T1000 (cell line): ENCODE measurements around the gene MYL3.

Experiments
- DNase-seq: peaks from one replicate; lab custom pipeline; 2025; ENCODE audit warnings: mixed read lengths; lab: John Stamatoyannopoulos, UW

MYL3 gene

DNA sequence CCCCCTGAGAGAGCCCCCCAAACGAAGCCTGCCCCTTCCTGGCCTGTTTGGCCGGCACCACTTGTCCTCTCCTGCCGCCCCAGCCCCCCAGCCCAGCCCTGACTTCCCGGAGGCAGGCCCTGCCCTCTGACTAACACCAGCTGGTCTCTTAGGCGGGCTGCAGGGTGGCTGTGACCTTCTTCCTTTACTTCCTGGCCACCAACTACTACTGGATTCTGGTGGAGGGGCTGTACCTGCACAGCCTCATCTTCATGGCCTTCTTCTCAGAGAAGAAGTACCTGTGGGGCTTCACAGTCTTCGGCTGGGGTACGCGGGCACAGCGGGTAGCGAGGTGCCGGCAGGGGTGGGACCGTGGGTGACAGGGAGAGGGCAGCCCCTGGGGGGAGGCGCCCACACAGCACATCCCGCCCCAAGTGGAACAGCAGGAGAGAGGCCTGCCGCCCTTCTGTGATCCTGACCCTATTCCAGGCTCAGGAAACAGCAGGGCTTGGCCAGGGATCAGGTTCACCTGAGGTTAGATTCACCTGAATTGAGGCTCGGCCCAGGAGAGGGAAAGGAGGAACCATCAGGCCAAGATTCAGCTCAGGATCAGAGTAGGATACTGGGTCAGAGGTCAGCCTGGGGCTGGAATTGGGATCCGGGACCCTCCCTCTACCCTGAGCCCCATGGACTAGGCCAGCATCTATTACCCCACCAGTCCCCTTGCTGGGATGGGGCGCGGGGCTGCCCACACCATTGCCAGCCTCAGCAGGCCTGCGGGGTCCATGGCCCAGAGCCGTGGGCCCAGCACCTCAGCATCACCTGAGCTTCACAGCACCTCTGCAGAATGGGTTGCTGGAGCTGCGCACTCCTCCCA, 36.1 kb upstream of the MYL3 start:
- no peak for DNase-seq

DNA sequence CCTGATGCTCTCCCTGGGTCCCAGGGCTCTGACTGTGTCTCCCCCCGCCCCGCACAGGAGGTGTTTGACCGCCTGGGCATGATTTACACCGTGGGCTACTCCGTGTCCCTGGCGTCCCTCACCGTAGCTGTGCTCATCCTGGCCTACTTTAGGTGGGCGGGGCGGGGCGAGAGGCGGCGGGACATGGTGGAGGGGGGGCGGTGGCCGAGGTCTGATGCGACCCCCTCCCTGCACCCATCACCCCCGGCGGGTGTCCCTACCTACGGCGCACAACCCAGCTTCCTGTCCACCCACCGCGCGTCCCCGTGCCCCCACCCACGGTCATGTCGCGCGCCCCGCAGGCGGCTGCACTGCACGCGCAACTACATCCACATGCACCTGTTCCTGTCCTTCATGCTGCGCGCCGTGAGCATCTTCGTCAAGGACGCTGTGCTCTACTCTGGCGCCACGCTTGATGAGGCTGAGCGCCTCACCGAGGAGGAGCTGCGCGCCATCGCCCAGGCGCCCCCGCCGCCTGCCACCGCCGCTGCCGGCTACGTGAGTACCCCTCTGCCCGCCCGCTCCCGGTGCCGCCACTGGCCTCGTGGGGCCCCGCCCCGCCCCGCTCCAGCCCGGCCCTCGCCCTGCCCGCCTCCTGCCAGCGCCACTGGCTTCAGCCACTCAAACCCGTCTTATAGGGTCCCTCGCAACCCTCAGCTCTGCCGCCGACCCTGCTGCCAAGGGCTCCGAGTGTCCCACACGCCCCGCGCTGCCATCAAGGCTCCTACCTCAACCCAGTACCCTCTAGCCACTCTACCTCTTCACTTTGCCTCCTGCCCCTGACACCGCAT, 35.3 kb upstream of the MYL3 start:
- DNase-seq, result no peak

DNA sequence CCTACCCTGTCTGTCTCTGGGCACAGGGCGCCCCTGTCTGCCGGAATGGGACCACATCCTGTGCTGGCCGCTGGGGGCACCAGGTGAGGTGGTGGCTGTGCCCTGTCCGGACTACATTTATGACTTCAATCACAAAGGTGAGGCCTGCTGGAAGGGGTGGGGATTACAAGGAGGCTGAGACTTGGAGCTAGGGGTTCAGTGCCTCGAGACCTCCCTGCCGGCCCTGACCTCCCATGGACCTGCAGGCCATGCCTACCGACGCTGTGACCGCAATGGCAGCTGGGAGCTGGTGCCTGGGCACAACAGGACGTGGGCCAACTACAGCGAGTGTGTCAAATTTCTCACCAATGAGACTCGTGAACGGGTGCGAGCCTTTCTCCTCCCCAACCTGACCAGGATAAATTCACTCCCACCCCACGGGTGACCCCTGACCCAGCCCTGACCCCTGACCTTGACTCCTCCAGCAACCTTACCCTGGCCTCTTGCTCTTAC, 34.6 kb upstream of the MYL3 start:
- DNase-seq, result no peak

DNA sequence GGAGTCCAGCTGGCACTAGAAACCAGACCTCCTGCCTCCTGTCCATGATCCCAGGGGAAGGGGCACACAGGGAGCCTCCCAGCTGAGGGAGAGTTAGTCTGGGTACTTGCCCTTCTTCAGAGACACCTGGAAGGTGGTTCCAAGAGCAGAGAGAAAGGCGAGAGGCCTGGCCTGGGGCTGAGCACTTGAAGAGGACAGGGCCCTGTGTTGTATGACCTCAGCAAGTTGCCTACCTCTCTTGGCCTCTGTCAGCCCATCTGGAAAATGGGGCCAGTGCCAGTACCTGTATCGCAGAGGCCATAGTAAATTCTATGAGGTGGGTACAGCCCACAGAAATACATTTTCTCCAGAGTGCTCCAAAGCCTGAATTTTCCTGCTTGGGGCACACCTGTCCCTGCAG, 33.8 kb upstream of the MYL3 start:
- DNase-seq, result no peak

DNA sequence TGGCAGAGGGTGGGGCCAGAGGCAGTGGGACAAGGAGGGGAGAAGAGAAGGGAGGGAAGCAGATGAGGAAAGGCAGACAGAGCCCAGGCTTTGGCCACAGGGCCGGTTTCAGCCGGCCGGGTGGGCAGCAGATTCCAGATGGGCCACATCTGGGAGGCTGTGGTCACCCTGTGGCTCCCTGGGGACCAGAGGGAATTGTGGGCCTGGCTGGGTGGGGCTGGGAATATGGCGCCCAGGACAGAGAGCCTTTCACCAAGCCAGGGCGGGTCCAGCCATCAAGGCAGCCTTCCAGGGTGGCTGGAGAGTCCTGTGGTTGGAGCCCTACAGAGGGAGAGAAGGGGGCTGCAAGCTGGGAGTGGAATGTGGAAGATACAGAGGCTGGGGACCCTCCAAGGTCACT, 33.1 kb upstream of the MYL3 start:
- no peak for DNase-seq

DNA sequence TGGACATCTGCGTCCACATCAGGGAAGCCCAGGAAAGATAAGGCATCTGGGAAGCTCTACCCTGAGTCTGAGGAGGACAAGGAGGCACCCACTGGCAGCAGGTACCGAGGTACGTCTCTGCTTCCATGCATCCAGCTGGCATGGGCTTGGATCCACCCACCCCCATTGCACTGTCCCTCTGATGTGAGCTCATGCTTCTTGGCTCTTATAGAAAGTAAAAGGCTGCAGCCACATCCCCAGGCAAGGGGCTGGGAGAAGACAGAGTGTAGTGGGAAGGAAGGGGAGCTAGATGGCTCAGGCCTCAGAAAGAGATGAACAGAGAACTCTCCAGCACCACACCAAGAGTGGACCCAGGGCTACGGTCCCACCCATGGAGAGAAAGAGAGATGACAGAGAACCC, 32.5 kb upstream of the MYL3 start:
- DNase-seq, result no peak

DNA sequence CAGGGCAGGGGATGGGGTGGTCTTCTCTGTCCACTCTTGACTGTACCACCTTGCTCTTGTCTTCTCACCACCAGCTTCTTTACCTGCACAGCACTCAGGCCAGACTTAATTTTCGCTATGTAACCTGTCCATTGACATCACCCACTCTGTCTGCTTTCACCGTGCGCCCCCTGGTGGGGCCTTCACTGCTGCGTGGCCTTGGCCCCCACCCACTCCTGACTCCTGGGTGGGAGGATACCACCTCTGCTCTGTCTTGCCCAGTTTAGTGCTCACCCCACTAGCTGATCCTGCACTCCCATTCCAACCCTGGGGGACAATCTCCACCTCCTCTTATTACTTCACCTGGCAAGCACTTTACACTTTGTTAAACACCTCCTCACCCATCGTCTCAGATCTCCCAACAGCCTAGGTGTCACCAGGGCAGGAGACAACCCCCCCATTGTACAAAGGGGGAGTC, 32.0 kb upstream of the MYL3 start:
- DNase-seq, result no peak

DNA sequence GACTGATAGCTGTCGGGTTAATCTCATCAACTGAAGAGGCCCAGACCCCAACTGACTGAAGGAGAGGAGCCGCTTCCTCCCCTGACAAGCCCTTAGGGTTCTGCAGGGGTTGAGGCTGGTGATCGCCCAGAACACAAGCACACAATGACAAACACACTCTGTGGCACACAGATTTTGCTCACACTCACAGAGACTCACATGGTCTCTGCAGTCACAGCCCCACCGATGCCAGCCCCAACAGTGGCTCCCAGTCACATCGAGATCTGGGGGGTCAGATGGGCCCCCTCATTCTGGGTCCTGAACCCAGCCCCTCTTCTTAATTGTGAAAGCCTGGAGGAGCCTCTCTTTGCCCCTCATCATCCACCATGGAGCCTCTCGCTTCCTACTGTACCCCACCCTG, 31.0 kb upstream of the MYL3 start:
- DNase-seq, result no peak

DNA sequence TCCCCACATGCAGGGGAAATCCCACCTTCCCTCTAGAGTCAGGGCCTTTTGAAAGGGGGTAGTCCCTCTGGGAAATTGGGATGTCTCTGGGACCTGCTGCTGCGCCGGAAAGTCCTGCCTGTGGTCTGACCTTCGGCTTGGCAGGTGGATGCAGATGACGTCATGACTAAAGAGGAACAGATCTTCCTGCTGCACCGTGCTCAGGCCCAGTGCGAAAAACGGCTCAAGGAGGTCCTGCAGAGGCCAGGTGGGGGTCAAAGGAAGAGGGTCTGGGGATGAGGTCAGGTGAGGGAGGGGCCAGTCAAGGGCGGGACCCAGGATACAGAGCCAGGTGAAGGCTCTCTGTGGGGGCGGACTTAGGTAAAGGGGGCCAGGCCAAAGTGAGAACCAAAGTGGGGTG, 30.5 kb upstream of the MYL3 start:
- no peak for DNase-seq

DNA sequence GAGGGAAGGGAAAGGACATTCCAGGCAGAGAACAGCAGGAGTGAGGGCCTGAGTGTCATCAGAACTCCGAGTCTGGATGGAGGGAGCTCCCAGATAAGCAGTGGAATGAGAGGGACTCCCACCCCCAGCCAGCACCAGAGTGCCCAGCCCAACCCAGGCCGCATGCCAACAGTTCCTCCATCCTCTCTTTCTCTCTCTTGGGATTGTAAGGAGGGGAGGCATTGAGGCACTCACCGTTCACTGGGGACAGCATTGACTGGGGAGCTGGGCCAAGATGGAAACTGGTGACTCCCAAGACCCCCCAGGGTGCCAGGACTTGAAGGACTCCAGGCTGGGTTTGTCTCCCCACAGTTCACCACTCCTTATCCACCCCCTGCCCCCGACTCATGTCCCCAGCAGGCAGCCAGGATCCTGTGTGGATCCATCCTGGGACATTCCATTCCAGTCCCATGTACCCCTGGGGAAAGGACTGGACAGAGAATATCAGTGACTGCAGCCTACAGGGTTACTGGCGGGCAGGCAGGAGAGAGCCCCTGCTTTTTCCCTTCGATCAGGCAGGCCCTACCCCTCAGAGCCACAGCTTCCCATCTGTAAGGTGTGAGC, 30.0 kb upstream of the MYL3 start:
- no peak for DNase-seq

DNA sequence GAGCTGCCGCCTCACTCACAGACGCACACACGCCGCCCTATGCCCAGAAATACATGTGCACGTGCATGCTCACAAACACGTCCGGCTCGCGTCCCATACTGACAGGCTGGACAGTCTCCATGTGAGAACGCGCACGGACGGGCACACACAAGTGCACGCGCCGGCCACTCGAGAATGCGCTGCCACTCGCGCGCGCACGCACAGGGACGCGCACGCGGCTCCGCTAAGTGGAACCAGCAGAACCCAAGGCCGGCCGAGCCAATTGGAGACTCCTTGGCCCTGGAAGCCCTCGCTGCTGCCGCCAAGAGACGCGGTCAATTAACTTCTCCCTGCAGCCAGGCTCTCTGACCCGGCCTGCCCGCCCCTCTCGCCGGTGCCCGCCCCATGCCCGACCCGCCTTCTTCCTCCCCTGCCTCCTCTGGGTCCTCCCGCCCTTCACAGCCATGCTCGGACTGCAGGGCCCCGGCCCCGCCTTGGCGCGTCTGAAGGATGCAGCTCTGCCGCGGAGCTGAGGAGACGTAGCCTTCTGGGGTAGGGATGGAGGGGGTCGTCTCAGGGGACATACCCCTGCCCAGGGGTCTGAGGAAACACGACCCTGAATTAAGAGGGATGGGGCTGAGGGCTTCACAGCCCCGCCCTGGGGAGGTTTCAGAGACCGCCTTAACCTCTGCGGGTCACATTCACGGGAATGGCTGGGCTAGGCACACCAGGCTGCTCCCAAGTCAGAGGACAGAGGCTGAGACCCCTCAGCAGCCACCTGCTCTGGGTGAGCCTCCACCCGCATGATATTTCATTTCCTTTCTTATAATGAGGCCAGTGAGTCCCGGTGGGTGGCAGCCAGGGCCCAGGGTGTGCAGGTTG, 29.3 kb upstream of the MYL3 start:
- no peak for DNase-seq

DNA sequence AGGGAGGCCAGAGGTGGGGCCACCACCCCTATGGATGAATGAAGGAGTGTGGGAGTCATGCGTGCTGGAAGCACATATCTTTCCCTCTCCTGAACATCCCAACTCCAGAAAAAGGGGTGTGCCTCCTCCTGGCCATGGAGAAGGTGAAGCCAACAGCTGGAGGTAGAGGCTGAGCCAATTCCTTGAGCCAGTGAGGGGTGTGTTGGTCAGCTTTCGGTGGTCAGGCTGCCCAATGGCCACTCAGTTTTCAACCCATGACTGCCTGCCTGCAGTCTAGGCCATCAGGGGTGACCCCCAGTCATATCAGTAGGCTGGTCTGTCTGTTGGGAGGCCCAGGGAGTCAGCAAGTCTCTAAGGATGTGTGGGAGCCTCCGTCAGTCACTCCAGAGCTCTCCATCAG, 27.9 kb upstream of the MYL3 start:
- no peak for DNase-seq

DNA sequence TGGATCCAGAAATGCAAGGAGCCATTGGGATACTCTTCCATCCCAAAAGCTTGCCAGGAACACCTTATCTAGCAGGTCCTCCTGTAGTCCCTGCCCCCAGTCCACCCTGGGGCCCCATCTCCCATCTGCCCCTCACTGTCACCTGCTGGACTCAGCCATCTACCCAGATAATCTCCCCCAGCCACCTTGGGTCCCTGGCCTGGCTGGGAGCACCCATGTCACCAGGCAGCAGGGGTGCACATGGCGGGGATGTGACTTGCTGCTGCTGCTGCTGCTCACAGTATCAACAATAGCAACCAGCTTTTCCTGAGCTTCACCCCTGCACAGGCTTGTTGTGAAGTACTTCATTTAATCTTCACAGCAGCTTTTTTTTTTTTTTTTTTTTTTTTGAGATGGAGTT, 26.9 kb upstream of the MYL3 start:
- no peak for DNase-seq

DNA sequence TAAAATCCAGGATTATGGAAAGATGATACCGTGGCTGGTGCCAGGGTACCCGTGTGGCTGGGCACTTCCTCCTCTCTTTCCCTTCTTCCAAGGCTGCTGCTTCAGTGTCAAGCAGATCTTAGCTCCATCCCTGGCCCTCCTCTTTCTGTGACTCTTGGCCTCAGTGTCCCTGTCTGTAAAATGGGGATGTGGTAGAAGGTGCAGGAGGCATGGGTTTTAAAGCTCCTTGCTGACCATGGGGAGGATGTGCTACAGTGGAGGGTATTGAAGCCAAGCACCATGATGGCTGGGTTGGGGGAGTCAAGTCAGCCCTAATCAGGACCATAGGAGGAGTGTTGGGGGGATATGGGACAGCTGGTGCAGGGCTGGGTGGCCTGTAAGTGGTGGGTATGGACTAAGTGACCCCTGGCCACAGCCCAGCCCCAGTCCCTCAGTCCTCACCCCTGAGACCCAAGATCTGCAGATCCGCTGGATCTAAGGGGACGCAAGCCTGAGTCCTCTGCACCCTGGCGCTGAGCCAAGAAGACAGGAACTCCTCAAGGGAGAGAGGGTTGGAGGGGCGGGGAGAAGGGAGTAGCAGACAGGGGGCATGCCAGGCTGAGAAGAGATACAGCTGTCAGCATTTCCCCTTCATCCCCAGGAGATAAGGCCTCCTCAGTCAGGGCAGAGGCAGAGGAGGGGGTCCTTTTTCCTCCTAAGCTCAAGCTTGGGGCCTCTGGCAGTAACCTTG, 26.3 kb upstream of the MYL3 start:
- no peak for DNase-seq

DNA sequence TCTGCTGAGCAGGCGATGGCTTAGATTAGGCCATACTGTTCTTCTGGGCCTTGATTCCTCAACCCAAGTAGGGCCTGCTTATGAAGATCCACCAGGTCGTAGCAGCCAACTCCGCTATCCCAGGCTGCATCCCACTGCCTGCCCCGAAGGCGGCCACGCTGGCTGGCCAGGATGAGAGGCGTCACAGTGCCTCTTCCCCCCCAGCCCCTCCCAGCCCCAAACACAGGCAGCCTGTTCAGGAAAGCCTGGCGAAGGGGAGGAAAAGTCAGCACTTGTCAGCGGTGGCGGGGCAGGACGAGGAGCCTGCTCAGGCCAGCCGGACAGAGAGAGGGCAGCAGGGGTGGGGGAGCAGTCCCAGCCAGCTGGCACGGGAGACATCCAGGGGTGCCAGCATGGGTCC, 25.5 kb upstream of the MYL3 start:
- DNase-seq, result no peak

DNA sequence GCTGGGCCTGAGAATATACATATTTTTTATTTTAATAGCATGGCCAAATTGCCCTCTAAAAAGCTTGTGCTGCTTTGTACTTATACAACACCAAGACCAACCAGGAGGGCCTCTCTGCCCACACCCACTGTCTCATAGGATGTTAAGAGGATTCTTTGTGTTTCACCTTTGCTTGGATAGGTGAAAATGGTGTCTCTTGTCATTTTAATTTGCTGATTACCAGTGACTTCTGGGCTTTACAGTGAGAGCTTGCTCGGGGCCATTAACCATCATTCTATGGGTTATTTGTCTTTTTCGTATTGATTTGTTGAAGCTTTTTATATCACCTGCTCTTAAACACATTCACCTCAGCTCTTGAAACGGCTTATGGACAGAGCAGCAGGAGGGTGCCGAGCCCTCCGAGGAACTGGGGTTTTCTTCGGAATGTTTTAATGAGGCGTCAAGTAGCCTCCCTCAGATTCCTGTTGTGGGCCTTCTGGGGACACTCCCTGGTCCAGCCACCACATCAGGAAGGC, 24.8 kb upstream of the MYL3 start:
- no peak for DNase-seq

DNA sequence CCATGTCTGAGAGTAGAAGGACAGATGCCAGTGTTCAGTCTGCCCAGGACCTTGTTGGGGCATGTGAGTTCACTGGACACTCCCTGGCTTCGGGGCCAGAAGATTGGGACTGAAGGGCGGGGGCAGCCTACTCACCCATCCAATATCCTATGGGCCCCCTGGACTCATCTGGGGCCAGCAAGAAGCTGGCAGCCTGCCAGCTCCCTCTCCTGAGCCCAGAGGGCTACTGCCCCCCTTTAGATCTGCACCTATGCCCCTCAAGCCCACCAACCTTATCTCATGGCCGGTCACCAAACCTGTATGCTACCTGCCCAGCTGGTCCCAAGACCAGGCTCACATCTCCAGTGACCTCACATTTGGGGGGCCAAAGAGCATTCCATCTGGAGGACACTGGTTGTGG, 22.4 kb upstream of the MYL3 start:
- no peak for DNase-seq

DNA sequence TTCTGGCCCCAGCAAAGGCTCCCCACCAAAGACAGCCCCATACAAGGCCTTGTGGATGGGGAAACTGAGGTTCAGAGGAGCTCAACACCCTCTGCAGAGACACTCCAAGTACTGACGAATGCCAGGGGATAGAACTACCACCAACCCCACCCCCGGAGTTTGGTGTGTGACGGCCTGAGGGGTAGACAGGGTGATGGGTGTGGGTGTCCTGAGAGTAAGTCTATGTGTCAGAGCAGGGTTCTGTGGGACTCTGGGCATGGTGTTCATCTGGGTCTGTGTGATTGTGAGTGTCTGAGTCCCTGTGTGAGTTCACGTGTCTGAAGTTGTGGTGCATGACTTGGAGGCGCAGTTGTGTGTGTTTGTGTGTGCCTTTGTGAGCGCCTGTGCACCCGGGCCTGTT, 21.7 kb upstream of the MYL3 start:
- no peak for DNase-seq

DNA sequence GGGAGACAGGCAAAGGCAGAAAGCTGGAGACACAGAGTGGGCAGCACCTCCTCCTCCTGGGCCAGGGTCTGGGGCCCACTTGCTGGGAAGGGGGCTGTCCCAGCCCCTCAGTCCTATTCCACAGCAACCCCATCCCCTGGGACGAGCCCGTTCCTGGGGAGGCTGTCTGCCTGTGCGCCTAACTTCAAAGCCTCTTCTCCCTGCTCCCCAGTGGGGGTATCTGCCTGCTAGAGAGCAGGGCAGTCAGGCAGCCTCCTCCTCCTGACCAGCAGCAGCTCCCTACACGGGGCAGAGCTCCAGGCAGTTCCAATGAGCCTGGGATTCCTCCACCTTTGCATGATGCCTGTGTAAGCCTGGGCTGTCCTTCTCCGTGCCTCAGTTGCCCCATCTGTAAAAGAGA, 21.2 kb upstream of the MYL3 start:
- DNase-seq, result no peak

DNA sequence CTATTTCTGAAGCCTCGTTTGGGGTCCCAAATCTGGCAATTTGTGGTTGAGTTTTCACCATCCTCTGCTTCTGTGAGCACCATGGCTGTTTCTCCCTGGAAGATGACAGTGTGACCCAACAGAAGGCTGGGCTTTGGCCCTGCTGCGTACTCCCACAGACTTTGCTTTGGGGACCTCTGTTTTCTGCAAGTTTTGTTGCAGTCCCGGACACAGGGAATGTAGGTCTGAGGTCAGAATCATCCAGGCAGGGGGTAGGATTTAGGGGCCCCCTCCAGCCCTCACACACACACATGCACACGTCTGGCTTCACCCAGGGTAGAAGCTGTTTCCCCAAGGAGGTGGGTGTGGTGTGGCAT, 20.6 kb upstream of the MYL3 start:
- DNase-seq, result no peak
